Stimulated activated CD4-positive, alpha-beta T cell treated with anti-CD3 and anti-CD28 coated beads, Interleukin-15, amount 100 ng/mL, for 1 hour (primary cell): Measurements from ENCODE around the gene PMS1.
"Not testable (repeated sequence)": the region's sequence is repeated elsewhere in the genome, so short reads cannot be mapped to it uniquely, and the experiment has no call there.

Experiments used
- DNase-seq, 2 donors: peaks; one replicate each; pipeline ENCODE4 v3.0.0-alpha.2; 2020; ENCODE audit warnings: low read depth in 1 of 2, low spot score in 1 of 2

The PMS1 gene

DNA sequence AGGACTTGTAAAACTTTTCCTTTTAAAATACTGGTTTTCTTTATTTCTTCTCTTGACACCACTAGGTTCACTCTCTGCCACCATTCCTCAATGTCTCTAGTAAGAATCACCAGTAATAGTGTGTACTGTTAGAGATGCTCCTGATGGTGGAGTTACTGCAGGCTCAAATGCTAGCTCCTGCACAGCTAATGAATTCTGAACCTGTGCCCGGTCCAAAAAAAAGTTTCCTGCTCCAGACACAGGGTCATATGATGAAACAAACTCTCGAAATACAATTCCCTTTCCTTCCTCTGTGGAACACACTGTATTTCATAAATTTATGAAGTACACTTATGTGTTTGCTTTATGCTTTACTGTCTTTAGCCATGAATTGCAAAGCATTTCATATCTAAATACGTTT, 19.2 kb downstream of the PMS1 start:
- DNase-seq = no peak

DNA sequence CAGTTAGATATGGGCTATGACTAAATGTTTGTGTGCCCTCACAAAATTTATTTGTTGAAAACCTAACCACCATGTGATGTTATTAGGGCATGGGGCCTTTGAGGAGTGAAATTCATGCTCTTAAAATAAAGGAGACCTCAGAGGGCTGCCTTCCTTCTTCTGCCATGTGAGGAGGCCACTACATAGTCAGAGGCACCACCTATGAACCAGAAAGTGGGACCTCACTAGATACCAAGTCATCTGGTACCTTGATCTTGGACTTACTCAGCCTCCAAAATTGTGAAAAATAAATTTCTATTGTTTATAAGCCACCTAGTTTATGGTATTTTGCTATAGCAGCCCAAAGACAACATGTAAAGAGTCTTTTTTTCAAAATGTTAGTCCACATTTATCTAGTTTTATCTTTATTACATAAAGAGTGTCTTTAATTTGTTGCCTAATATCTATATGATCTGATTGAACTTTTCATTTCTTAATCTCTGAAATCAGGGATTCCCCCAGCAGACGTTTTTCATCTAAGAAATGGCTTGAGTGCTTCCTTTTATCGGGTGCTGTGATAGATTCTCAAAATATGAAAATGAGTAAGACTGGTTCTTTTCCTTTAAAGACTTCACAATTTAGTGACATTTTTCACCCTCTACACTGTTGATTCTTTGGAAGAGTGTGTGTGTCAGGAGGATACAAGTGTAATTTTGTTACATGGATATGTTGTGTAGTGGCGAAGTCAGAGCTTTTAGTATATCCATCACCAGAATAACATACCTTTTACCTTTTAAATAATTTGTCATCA, 34.2 kb downstream of the PMS1 start:
- DNase-seq = no peak

DNA sequence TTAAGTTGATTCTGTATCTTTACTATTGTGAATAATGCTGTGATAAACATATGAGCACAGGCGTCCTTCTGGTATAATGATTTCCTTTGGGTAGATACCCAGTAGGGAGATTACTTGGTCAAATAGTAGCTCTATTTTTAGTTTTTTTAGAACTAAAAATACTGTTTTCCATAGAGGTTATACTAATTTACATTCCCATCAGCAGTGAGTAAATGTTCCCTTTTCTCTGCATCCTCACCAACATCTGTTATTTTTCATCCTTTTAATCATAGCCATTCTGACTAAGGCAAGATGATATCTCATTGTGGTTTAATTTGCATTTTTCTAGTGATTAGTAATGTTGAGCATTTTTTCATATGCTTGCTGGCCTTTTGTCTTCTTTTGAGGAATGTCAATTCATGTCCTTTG, 35.1 kb downstream of the PMS1 start:
- no peak for DNase-seq

DNA sequence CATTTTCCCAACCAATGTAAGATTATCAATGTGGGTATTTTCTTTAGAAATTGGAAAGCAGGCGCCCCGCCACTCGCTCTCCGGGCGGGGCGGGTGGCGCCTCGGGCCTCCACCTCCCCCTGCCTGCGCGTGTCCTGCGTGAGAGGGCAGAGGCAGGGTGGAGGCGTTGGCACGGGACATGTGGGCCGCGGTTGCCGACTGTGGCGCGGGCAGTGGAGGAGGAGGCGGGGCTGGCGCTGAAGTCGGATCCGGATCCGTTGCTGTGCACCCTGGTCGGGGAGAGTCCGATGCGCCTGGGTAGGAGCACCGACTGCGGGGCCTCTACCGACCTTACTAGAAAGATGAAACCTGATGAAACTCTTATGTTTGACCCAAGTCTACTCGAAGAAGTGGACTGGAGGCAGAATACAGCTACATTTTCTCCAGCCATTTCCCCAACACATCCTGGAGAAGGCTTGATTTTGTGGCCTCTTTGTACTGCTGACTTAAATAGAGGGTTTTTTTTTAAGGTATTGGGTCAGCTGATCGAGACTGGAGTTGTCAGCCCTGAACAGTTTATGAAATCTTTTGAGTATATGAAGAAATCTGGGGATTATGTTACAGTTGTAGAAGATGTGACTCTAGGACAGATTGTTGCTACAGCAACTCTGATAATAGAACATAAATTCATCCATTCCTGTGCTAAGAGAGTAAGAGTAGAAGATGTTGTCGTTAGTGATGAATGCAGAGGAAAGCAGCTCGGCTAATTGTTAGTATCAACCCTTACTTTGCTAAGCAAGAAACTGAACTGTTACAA, 37.9 kb downstream of the PMS1 start:
- DNase-seq = no peak

DNA sequence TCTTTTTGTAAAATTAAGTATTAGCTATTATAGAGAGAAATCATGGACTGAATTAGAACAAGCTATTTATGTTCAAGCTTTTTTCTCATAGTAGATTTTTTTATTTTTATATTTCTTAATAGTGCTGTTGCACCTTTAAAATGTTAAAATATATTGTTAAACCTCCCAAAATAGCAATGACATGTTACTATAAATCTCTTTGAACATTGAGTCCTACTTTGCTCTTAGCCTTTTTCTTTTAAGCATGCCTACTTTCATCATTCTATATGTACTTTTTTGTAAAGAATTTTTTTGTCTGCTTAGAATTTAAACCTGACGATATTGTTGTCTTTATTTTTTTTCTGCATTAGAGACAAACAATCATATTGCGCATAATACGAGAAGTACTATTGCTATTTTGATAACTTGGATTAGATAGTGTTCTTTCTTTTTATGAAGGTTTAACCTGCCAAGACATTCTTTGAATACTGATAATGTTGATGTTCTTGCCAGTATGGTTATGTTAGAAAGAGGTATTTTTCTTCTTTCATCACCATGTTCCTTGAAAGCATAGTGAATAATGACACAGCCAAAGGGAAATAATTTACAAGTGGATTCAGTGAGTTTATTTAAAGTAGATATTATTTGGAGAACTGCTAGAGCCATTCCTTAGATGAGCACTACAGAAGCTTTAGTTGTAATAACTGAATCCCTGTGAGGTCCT, 40.6 kb downstream of the PMS1 start:
- no peak for DNase-seq

DNA sequence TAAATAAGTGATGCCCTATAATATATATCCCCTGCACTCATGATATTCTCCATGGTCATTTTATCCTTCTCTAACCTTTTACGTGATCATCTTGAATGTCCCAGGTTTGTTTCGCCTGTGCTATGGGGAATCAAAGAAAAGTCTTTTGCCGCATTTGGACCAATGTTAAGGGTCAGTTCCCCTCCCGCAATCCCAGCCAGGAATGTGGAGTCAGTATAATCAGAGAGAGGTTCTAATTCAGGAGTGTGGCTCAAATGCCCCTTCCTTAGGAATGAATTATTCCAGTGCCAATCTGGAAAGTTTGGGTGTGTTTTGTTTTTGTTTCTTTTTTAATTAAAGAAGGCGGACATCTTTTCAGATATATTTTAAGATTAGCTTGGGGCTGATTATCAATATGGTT, 41.8 kb downstream of the PMS1 start:
- DNase-seq = no peak

DNA sequence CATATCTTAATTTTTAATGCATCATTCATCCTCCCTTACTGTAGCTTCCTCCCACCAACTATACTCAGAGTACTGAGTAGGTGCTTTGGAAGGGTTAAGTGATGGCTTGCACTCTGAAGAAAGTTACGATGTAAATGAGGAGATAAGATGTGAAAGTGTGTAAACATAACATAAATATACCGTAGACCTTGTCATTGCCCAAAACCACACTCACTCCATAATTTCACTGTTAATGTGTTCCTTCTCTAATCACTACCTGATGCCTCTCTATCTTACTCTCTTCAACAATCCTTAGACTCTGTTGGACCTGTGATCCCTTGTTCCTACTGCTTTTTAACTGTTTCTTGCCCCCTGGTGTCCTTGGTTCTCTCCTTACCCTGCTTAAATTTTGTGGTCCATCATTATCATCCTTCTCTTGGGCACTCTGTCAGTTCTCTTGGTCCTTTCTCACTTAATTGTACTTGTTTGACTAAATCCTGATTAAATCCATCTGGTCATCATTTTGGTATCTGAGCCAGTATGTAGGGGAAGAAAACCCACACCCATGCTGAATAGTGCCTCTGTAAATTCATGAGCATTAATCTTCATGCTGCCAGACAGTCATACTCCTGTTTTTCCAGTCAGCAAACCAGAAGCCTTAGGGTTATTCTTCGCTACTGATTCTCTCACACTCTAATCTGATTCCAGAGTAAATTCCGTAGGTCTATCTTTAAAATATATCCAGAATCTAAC, 45.0 kb downstream of the PMS1 start:
- DNase-seq = no peak

DNA sequence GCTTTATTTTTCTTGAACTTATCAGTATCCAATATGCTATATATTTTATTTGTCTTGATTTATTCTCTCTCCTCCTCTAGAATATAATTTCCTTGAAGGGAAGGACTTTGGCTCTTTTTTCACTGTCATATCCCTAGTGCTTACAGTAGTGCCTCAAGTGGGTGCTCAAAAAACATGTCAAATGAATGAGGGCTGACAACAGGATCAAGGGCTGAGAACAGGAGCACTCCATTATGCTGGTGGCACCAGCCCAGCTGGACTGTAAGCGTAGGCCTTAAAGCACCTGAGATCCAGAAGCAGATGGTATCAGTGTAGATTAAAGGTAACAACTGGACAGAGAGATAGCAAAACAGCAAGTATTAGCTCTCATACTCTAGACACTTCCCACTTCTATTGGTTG, 46.3 kb downstream of the PMS1 start:
- no peak for DNase-seq

DNA sequence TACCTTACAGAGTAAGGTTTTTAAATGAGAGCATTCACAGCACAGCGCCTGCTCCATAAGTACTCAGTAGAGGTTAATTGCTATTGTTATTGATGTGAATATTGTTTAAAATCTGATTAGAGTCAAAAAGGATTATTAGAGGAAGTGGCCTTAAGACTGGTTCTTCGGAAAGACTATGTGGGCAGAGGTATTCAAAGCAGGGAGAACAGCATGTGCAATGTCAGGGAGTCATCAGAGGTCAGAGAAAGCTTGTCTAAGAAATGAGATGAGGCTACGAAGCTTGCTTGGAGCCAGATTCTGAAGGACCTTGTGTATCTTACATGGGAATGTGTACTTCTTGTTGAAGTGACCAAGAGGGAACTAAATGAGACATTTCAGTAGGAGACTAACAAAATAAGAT, 49.8 kb downstream of the PMS1 start:
- no peak for DNase-seq

DNA sequence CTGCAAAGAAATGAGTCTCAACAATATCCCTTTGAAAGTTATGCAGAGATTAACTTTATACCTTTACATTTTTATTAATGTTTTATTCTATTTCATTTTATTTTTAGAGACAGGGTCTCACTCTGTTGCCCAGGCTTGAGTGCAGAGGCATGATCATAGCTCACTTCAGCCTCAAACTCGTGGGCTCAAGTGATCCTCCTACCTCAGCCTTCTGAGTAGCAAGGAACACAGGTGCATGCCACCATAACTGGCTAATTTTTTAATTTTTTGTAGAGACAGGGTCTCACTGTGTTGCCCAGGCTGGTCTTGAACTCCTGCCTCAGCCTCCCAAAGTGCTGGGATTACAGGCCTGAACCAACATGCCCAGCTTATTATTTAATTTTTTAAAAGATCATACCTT, 50.4 kb downstream of the PMS1 start:
- DNase-seq = not testable (repeated sequence)

DNA sequence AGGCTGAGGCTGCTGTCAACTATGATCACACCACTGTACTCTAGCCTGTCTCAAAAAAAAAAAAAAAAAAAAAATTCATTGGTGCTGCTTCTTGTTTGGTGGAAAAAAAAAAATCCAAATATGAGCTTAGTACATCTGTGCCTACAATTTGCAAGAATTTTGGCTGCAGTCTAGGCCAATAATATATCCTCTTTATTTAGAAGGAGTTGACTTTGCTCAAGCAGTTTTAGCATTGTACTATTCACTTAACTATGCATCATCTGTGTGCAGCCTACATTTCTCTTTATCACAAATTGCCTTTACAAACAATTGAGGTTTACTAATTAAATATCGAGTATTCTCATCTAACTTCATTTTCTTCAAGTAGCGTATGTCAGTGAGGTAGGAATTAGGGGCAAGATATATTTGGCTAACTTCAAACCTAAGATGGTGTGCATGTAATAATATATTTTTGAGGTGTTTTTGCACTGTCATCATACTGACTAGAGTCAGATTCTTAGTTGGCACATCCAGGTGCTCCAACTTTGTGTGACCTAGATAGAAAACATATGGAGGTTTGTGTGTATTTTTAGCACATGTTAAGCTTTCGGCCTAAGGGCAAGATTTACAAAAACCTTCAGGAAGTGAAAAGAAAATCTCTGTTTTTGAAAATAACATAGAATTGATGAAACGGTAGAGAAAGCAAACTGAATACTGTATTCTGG, 51.8 kb downstream of the PMS1 start:
- no peak for DNase-seq

DNA sequence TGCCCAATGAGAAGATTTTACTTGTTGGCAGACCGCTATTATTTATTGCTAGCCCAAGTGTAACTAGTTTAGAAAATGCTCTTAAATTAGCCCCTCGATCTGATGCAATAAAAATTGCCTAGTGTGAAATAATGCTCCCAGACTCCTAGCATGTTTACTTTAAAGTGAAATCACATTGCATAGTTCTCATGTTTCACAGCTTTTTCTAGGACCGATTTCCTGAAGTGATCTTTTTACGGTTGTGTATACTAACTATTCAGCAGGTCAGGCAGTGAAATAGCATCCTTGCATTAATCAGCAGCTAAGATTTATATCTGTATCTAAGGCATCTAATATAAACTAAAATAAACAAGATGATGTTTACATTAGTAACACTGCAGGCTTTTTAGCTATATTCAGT, 52.4 kb downstream of the PMS1 start:
- DNase-seq = no peak

DNA sequence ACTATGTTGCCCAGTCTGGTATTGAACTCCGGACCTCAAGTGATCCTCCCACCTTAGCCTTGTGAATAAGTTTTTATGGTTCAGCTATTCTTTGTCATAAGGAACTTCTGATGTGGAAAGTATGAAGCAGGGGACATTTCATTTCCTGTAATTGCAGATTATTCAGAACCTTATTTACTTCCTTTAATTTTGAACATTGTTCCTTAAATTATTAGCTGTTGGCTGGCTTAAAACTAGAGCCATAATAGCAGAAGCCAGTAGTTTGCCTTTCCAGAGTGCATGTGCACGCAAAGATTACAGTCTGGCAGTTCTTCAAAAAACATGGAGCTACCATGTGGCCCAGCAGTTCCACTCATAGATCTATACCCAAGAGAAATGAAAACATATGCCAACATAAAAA, 53.1 kb downstream of the PMS1 start:
- no peak for DNase-seq

DNA sequence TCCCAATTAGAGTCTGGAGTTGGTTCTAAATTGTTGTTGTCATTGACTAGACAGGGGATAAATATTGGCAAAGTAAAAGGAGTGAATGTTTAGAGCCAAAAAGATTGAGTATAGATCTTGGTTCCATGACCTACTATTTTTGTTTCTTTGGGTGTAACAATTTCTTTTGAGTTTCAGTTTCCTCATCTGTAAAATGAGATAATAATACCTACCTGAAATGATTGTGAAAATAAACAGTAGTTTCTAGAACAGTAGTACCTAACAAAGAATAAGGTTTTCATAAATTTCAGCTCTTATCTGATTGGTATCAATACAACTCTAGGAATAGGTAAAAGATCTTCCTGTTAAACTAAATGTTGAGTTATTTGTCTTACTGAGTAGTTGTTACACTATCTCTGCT, 56.8 kb downstream of the PMS1 start:
- no peak for DNase-seq

DNA sequence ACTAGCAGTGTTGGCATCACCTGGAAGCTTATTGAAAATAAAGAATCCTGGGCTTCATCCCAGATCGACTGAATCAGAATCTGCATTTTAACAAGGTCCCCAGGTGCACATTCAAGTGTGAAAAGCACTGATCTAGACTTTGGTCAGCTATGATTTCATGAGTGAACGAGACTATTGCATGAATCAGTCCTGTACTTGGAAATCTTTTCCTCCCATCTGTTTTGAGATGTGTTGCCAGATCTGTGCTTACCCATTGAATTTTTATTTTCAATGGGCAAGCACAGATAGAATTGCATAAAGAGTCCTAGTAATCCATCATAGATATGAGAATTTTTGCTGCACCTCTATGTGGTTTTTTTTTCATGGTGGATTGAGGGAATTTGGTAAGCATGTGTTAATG, 64.0 kb downstream of the PMS1 start:
- DNase-seq = no peak

DNA sequence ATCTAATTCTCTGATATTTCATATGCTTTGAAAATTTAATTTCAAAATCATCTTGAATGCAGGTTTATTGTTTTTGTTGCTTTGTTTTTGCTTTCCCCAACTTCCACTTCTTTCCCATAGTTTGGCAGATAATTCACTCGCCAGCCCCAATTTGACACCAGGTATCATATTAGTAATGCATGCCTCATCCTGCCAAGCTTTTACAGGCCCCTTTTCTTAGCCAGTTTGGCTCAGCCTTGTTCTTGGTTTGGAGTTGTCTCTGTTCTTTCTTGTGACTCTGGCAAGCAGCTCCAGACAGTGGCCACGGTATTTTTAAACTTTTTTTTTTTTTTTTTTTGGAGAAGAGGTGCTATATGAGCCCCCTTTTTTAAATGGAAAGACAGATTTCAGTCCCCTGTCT, 65.3 kb downstream of the PMS1 start:
- DNase-seq = no peak

DNA sequence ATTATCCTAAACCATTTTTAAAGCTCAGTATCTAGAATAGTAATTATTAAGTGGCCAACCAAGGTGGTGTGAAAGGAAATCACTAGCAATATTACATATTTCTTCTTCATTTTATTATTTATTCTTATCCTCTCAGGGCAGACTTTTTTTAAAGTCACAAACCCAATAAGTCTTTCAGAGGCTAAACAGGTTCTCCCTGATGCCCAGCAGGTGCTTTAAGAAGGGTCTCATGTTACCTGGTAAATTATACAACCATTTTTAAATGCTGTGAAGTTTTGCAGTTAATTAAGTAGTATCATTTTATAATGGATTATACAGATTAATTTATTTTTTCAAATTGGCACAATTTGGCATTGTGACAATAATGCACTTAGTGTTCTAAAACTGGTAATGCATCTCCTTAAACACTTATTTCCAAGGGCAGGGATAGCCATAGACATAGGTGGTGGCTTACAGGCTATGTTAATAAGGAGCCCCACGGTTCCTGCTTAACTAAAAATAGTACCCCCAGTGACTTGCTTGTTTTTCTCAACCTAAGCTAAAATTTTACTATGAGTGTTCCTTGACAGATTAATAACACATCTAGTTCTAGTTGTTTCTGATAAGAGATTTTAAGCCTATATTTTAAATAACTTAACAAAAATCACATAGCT, 67.0 kb downstream of the PMS1 start:
- DNase-seq = no peak

DNA sequence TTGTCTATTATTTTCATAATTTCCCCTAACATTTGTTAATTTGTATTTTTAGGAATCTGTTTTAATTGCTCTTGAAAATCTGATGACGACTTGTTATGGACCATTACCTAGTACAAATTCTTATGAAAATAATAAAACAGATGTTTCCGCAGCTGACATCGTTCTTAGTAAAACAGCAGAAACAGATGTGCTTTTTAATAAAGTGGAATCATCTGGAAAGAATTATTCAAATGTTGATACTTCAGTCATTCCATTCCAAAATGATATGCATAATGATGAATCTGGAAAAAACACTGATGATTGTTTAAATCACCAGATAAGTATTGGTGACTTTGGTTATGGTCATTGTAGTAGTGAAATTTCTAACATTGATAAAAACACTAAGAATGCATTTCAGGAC, 69.9 kb downstream of the PMS1 start:
- no peak for DNase-seq

DNA sequence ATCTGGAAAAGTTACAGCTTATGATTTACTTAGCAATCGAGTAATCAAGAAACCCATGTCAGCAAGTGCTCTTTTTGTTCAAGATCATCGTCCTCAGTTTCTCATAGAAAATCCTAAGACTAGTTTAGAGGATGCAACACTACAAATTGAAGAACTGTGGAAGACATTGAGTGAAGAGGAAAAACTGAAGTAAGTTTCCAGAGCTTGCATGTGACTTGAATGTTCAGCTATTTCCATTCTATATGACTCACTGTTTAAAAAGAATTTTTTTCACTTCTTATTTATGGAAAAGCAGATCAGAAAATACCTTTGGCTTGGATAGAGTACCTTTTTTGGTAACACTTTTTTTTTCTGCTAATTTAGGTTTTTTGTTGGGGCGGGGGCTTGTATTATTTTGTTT, 70.7 kb downstream of the PMS1 start:
- no peak for DNase-seq

DNA sequence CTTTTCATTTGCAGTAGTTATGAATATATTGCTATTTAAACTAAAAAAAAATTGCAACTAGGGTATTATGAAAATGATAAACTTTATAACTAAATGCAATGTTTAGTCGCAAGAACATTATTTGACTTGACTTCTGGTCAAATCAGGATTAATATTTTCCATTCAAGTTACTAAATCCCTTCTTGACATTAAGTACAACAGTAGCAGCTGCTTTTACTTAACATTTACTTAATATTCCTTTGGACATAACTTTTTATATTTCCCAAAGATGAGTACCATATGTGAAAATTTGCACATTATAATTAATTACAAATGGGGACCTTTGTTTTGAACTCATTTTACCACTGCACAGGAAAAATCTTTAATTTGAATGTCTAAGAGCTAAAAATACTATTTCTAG, 74.0 kb downstream of the PMS1 start:
- no peak for DNase-seq
